HCT116 (cell line): ENCODE results near the gene ZFR2. TPM values are rescaled to one million over a fixed set of nuclear protein-coding genes. Genes with fewer than 3 reads are reported as not detected.

Source experiments
- ATAC-seq: fragments of 200-7000 bp; cut with Tn5 transposase; 2 replicates; pipeline ENCODE4 v1.9.1; 2020; ENCODE audit warnings: mild to moderate bottlenecking, moderate library complexity
- BruUV-seq: library from RNA; stranded (reverse); fragments of 400-500 nt; replicated peaks from 2 replicates; lab custom pipeline; 2021; lab: Mats Ljungman, UMichigan
- CTCF ChIA-PET: fragments of 300-600 bp; sonication (Branson Sonifier 250); formaldehyde crosslinking; loops from one replicate; lab custom pipeline; 2021; ENCODE audit warnings: antibody characterized with exemption; lab: Charles Lee
- POLR2A ChIA-PET: fragments of 300-600, 350-600 bp; sonication (Branson Sonifier 250); formaldehyde crosslinking; loops from one replicate; lab custom pipeline; 2021; ENCODE audit warnings: antibody characterized with exemption; lab: Charles Lee
- RAD21 ChIA-PET, 2 experiments: fragments of 300-600 bp; sonication (Branson Sonifier 250); formaldehyde crosslinking; loops; one replicate each; lab custom pipeline; 2023; ENCODE audit warnings: low total read pairs in 2 of 2; ENCODE audit not compliant: uncharacterized antibody in 2 of 2, unreplicated experiment in 2 of 2, low non-redundant PET in 1 of 2; lab: Charles Lee
- DNase-seq: peaks from one replicate; pipeline ENCODE4 v3.0.0-alpha.2; 2010; ENCODE audit warnings: low read depth, low spot score
- H2AFZ ChIP-seq: fragments of 200-600 bp; shearing (Covaris generic), sonication (generic); 2 replicates; pipeline ENCODE4 v1.6.1; 2017; ENCODE audit warnings: low read depth, mixed run types, mixed read lengths, antibody characterized with exemption, low read length; ENCODE audit not compliant: poor library complexity, severe bottlenecking
- H3K27ac ChIP-seq: 2 replicates; pipeline ENCODE4 v1.5.1; 2012; ENCODE audit warnings: low read depth, low read length
- H3K27me3 ChIP-seq: fragments of 200-600 bp; sonication (generic); 2 replicates; pipeline ENCODE4 v1.6.1; 2016; ENCODE audit warnings: mixed run types, low read length, mixed read lengths; ENCODE audit not compliant: insufficient read depth
- H3K36me3 ChIP-seq, 2 experiments: fragments of 200-500 bp in 1 of 2; fragments of 200-600 bp in 1 of 2; sonication (Bioruptor generic) in 1 of 2; sonication (generic) in 1 of 2; 2 replicates each; pipeline versions ENCODE4 v1.5.1 to v1.6.1; 2014 to 2016; ENCODE audit warnings: low read length in 2 of 2, inconsistent platforms in 1 of 2, mixed read lengths in 1 of 2, mixed run types in 1 of 2; ENCODE audit not compliant: insufficient read depth in 2 of 2, control insufficient read depth in 1 of 2
- H3K4me1 ChIP-seq, 2 experiments: fragments of 200-600 bp in 1 of 2; sonication (generic) in 1 of 2; 2 replicates each; pipeline versions ENCODE4 v1.5.1 to v1.6.1; 2012 to 2017; ENCODE audit warnings: low read length in 2 of 2, inconsistent platforms in 1 of 2, mild to moderate bottlenecking in 1 of 2, mixed read lengths in 1 of 2, mixed run types in 1 of 2, moderate library complexity in 1 of 2; ENCODE audit not compliant: insufficient read depth in 2 of 2, control insufficient read depth in 1 of 2
- H3K4me2 ChIP-seq: fragments of 200-600 bp; sonication (generic); 2 replicates; pipeline ENCODE4 v1.6.1; 2017; ENCODE audit warnings: mixed run types, low read length, mixed read lengths
- H3K4me3 ChIP-seq, 2 experiments: fragments of 200-600 bp in 1 of 2; sonication (generic) in 1 of 2; replicated peaks in 1 of 2; 2 replicates each; pipeline ENCODE4 v1.5.1; 2011 to 2016; ENCODE audit warnings: low read length in 2 of 2, control low read depth in 1 of 2, low read depth in 1 of 2, mild to moderate bottlenecking in 1 of 2, mixed read lengths in 1 of 2, mixed run types in 1 of 2
- H3K79me2 ChIP-seq: fragments of 200-600 bp; sonication (generic); 2 replicates; pipeline ENCODE4 v1.6.1; 2017; ENCODE audit warnings: mild to moderate bottlenecking, mixed run types, low read length, moderate library complexity, mixed read lengths; ENCODE audit not compliant: insufficient read depth
- H3K9ac ChIP-seq: fragments of 200-600 bp; sonication (generic); 2 replicates; pipeline ENCODE4 v1.6.1; 2016; ENCODE audit warnings: low read length, mixed read lengths
- H3K9me2 ChIP-seq: fragments of 200-600 bp; sonication (generic), shearing (Covaris generic); 2 replicates; pipeline ENCODE4 v1.6.1; 2017; ENCODE audit warnings: mixed run types, mild to moderate bottlenecking, moderate library complexity; ENCODE audit not compliant: insufficient read depth
- H3K9me3 ChIP-seq, 2 experiments: fragments of 200-500 bp in 1 of 2; fragments of 200-600 bp in 1 of 2; sonication (Bioruptor generic) in 1 of 2; sonication (generic) in 1 of 2; 2 replicates each; pipeline ENCODE4 v1.6.1; 2014 to 2017; ENCODE audit warnings: low read length in 2 of 2, mixed read lengths in 2 of 2, inconsistent platforms in 1 of 2, low read depth in 1 of 2, mild to moderate bottlenecking in 1 of 2, mixed run types in 1 of 2, moderate library complexity in 1 of 2; ENCODE audit not compliant: control insufficient read depth in 1 of 2, insufficient read depth in 1 of 2
- H4K20me1 ChIP-seq: fragments of 200-600 bp; sonication (generic), shearing (Covaris generic); 2 replicates; pipeline ENCODE4 v1.6.1; 2017; ENCODE audit warnings: mixed run types, mild to moderate bottlenecking, moderate library complexity; ENCODE audit not compliant: insufficient read depth
- CBX3 ChIP-seq: IDR thresholded peaks from 2 replicates; pipeline ENCODE4 v1.6.1; 2012; ENCODE audit warnings: low read depth
- CEBPB ChIP-seq: IDR thresholded peaks from 2 replicates; pipeline ENCODE4 v1.6.1; 2012; ENCODE audit warnings: low read depth
- CTCF ChIP-seq, 3 experiments: fragments of 200-600 bp in 1 of 3; sonication (generic) in 1 of 3; IDR thresholded peaks in 2 of 3; conservative IDR thresholded peaks in 1 of 3; 2 replicates each; pipeline ENCODE4 v1.5.1; 2012 to 2017; ENCODE audit warnings: low read depth in 2 of 3, low read length in 2 of 3, antibody characterized with exemption in 1 of 3, borderline replicate concordance in 1 of 3, control low read depth in 1 of 3, mild to moderate bottlenecking in 1 of 3, mixed read lengths in 1 of 3, mixed run types in 1 of 3, moderate library complexity in 1 of 3; ENCODE audit not compliant: insufficient read depth in 1 of 3
- EGR1 ChIP-seq: IDR thresholded peaks from 2 replicates; pipeline ENCODE4 v1.6.1; 2012; ENCODE audit warnings: low read depth
- ELF1 ChIP-seq: IDR thresholded peaks from 2 replicates; pipeline ENCODE4 v1.6.1; 2012; ENCODE audit warnings: low read depth, borderline replicate concordance
- FOSL1 ChIP-seq: IDR thresholded peaks from 2 replicates; pipeline ENCODE4 v1.6.1; 2012; ENCODE audit warnings: low read depth
- MAX ChIP-seq: IDR thresholded peaks from 2 replicates; pipeline ENCODE4 v1.6.1; 2012
- RAD21 ChIP-seq: IDR thresholded peaks from 2 replicates; pipeline ENCODE4 v1.6.1; 2012; ENCODE audit warnings: low read depth, mild to moderate bottlenecking
- REST ChIP-seq: IDR thresholded peaks from 2 replicates; pipeline ENCODE4 v1.6.1; 2012; ENCODE audit warnings: low read depth
- SIN3A ChIP-seq: IDR thresholded peaks from 2 replicates; pipeline ENCODE4 v1.6.1; 2012; ENCODE audit warnings: low read depth
- TCF7L2 ChIP-seq: IDR thresholded peaks from 2 replicates; pipeline ENCODE4 v1.7.0; 2011; ENCODE audit warnings: borderline replicate concordance, inconsistent platforms; ENCODE audit not compliant: insufficient read depth, insufficient read length; ENCODE audit errors: extremely low read depth
- YY1 ChIP-seq: IDR thresholded peaks from 2 replicates; pipeline ENCODE4 v1.6.1; 2011; ENCODE audit warnings: low read length, low read depth, moderate library complexity, mild to moderate bottlenecking; ENCODE audit not compliant: insufficient replicate concordance; ENCODE audit errors: extremely low read depth
- ZBTB33 ChIP-seq: IDR thresholded peaks from 2 replicates; pipeline ENCODE4 v1.6.1; 2011; ENCODE audit warnings: mild to moderate bottlenecking, low read length, moderate library complexity; ENCODE audit not compliant: insufficient replicate concordance; ENCODE audit errors: extremely low read depth
- ZNF274 ChIP-seq: fragments of 200-500 bp; sonication (Bioruptor generic); IDR thresholded peaks from 2 replicates; pipeline ENCODE4 v1.6.1; 2014; ENCODE audit warnings: mild to moderate bottlenecking, low read depth, low read length, inconsistent platforms
- intact Hi-C: fragments of 100-400 bp; cut with micrococcal nuclease; formaldehyde crosslinking; loops from 2 replicates; pipeline ENCODE4 v1.10.0; 2022
- total RNA-seq: library from RNA; stranded (reverse); gene quantifications from one replicate; pipeline ENCODE4 v1.2.1, GENCODE V29; 2021; ENCODE audit not compliant: unreplicated experiment

Gene ZFR2
- total RNA-seq, 1 experiment from 2014 or later = 0.34 TPM

GRCh38 chr19:3832001-3832400, 36.8 kb downstream of the ZFR2 start:
- TF ChIP-seq SIN3A = no peak
- no peak for TF ChIP-seq CTCF (IDR thresholded peaks at IDR 0.05 in 2 of 3, conservative IDR thresholded peaks at IDR 0.05 in 1 of 3; ENCODE audit: borderline replicate concordance in 1 of 3, insufficient read depth in 1 of 3, low read depth in 2 of 3, low read length in 2 of 3)
- no peak for TF ChIP-seq FOSL1
- no peak for TF ChIP-seq CEBPB
- TF ChIP-seq REST = no peak
- TF ChIP-seq ELF1 = no peak
- no peak for TF ChIP-seq MAX
- TF ChIP-seq EGR1 = no peak
- no peak for TF ChIP-seq ZBTB33
- no peak for TF ChIP-seq YY1
- no peak for TF ChIP-seq CBX3
- TF ChIP-seq RAD21 = no peak
- no peak for TF ChIP-seq ZNF274
- no peak for TF ChIP-seq TCF7L2
- TF ChIP-seq, all 23 proteins: peak for 0
- Histone ChIP-seq H4K20me1 (no peaks in the 10 kb centered on the region), H3K4me3 (no peak overlapping the region), H3K9me2 (no peaks in the 10 kb centered on the region), H3K9me3 (no peaks in the 10 kb centered on the region; a peak in 1 of 4 replicates), H3K27ac (no peak overlapping the region), H3K4me2 (no peak overlapping the region), H3K9ac (no peak overlapping the region), H3K27me3 (no peaks in the 10 kb centered on the region), H3K79me2 (no peaks in the 10 kb centered on the region), H3K4me1 (peaks cover 0 to 8% of the 10 kb centered on the region in 2 experiments; a peak in 1 of 4 replicates), H3K36me3 (no peaks in the 10 kb centered on the region), H2AFZ (no peak overlapping the region)
- POLR2A ChIA-PET = no interaction called here
- CTCF ChIA-PET = interaction anchor here (1.2 kb wide), 2 partner anchors 10 to 17 kb away, joined by 3 to 4 read pairs; no protein-coding TSS in a partner anchor
- DNase-seq (no peak), ATAC-seq (no peak)
- RAD21 ChIA-PET = no interaction called here
- no TSS peak for BruUV-seq
- intact Hi-C loops = no loop called here
